K562 (cell line): Measurements from ENCODE around the gene DAGLA. TPM values are rescaled to one million over a fixed set of nuclear protein-coding genes. Genes with fewer than 3 reads are reported as not detected.

Source experiments
- ATAC-seq: fragments of 200-7000 bp; cut with Tn5 transposase; 3 replicates; pipeline ENCODE4 v1.9.1; 2020; ENCODE audit warnings: moderate library complexity
- BruUV-seq: library from RNA; stranded (reverse); fragments of 400-500 nt; replicated peaks from 2 replicates; lab custom pipeline; 2021; lab: Mats Ljungman, UMichigan
- CTCF ChIA-PET: fragments of 300-600 bp; formaldehyde crosslinking; extraction: SDS; loops from one replicate; lab custom pipeline; 2021; ENCODE audit warnings: low intra/inter-chr PET ratio; lab: Yijun Ruan, JAX
- POLR2A ChIA-PET: fragments of 300-600, 350-650 bp; sonication (Branson Sonifier 250); formaldehyde crosslinking; extraction: SDS; loops from one replicate; lab custom pipeline; 2021; ENCODE audit warnings: antibody characterized with exemption, inconsistent platforms; lab: Yijun Ruan, JAX
- DNase-seq, 4 experiments: peaks; one replicate each; pipeline versions ENCODE4 v3.0.0 to v3.0.0-alpha.2; 2011 to 2018; ENCODE audit warnings: low spot score in 3 of 4, mixed read lengths in 3 of 4; ENCODE audit errors: extremely low read depth in 1 of 4
- FAIRE-seq: peaks from 2 replicates; lab custom pipeline; 2011; peaks lifted over from hg19 to GRCh38; lab: Jason Lieb, UNC
- H2AFZ ChIP-seq: 2 replicates; pipeline ENCODE4 v1.6.0; 2011; ENCODE audit warnings: low read depth, low read length, control low read depth, inconsistent platforms
- H3K27ac ChIP-seq: fragments of 200-600 bp; 3 replicates; pipeline ENCODE4 v1.8.0; 2011; ENCODE audit warnings: low read depth, mild to moderate bottlenecking, control low read depth, inconsistent platforms, low read length, moderate library complexity, mixed read lengths; ENCODE audit errors: extremely low read depth
- H3K27me3 ChIP-seq, 2 experiments: fragments of 300-600 bp in 1 of 2; 2 replicates in 1 of 2; 3 replicates in 1 of 2; pipeline versions ENCODE4 v1.6.0 to v1.8.0; 2011; ENCODE audit warnings: inconsistent platforms in 2 of 2, low read length in 2 of 2, mild to moderate bottlenecking in 1 of 2, mixed read lengths in 1 of 2, moderate library complexity in 1 of 2; ENCODE audit not compliant: control insufficient read depth in 2 of 2, insufficient read depth in 2 of 2
- H3K36me3 ChIP-seq: fragments of 300-600 bp; 3 replicates; pipeline ENCODE4 v1.8.0; 2011; ENCODE audit warnings: mild to moderate bottlenecking, low read length, inconsistent platforms; ENCODE audit not compliant: control insufficient read depth, insufficient read depth
- H3K4me1 ChIP-seq, 2 experiments: fragments of 200-600 bp in 1 of 2; replicated peaks in 1 of 2; 2 replicates in 1 of 2; 3 replicates in 1 of 2; pipeline versions ENCODE4 v1.5.1 to v1.8.0; 2011; ENCODE audit warnings: inconsistent platforms in 2 of 2, low read length in 2 of 2, mild to moderate bottlenecking in 1 of 2, mixed read lengths in 1 of 2, moderate library complexity in 1 of 2; ENCODE audit not compliant: control insufficient read depth in 2 of 2, insufficient read depth in 2 of 2
- H3K4me2 ChIP-seq: 2 replicates; pipeline ENCODE4 v1.6.1; 2011; ENCODE audit warnings: low read length, control low read depth, inconsistent platforms, mixed read lengths; ENCODE audit not compliant: insufficient read depth
- H3K4me3 ChIP-seq: fragments of 200-600 bp; sonication (generic), shearing (Covaris generic); 2 replicates; pipeline ENCODE4 v1.5.1; 2016; ENCODE audit warnings: control low read depth, inconsistent platforms
- H3K79me2 ChIP-seq: fragments of 200-600 bp; 3 replicates; pipeline ENCODE4 v1.8.0; 2011; ENCODE audit warnings: low read length, inconsistent platforms; ENCODE audit not compliant: control insufficient read depth, insufficient read depth
- H3K9ac ChIP-seq, 2 experiments: 2 replicates each; pipeline versions ENCODE4 v1.6.0 to v1.6.1; 2011; ENCODE audit warnings: low read depth in 2 of 2, low read length in 2 of 2, control low read depth in 1 of 2, inconsistent platforms in 1 of 2, mild to moderate bottlenecking in 1 of 2, mixed read lengths in 1 of 2; ENCODE audit not compliant: insufficient read depth in 1 of 2
- H3K9me1 ChIP-seq: one replicate; pipeline ENCODE4 v1.6.0; 2011; ENCODE audit warnings: inconsistent platforms, mild to moderate bottlenecking, low read length, moderate library complexity; ENCODE audit not compliant: control insufficient read depth, insufficient read depth
- H3K9me3 ChIP-seq: replicated peaks from 2 replicates; pipeline ENCODE4 v1.5.1; 2011; ENCODE audit warnings: low read depth, low read length, inconsistent platforms; ENCODE audit not compliant: control insufficient read depth, insufficient read depth
- H4K20me1 ChIP-seq: replicated peaks from 2 replicates; pipeline ENCODE4 v1.6.1; 2011; ENCODE audit warnings: low read length, inconsistent platforms, mixed read lengths; ENCODE audit not compliant: control insufficient read depth, insufficient read depth
- ARID2 ChIP-seq: fragments of 450-650 bp; IDR thresholded peaks from 2 replicates; pipeline ENCODE4 v1.6.1; 2017; ENCODE audit warnings: antibody characterized with exemption, mild to moderate bottlenecking
- HNRNPUL1 ChIP-seq: fragments of 200-400 bp; formaldehyde crosslinking; IDR thresholded peaks from 2 replicates; pipeline ENCODE4 v1.6.1; 2017; ENCODE audit warnings: low read length
- KAT2B ChIP-seq: IDR thresholded peaks from one replicate; pipeline ENCODE4 v1.6.1; 2012; ENCODE audit warnings: low read depth, mild to moderate bottlenecking, control low read depth, inconsistent platforms, low read length, moderate library complexity
- KDM4B ChIP-seq, 2 experiments: fragments of 450-650 bp in 1 of 2; sonication (generic) in 1 of 2; IDR thresholded peaks; 2 replicates each; pipeline ENCODE4 v1.6.1; 2016 to 2017; ENCODE audit warnings: borderline replicate concordance in 2 of 2, antibody characterized with exemption in 1 of 2, low read depth in 1 of 2, mild to moderate bottlenecking in 1 of 2
- POLR2A ChIP-seq: fragments of 450-650 bp; conservative IDR thresholded peaks from 2 replicates; pipeline ENCODE4 v1.6.1; 2016
- PRDM10 ChIP-seq: fragments of 450-650 bp; IDR thresholded peaks from 2 replicates; pipeline ENCODE4 v1.6.1; 2018; ENCODE audit not compliant: partially characterized antibody
- SFPQ ChIP-seq: fragments of 200-400 bp; formaldehyde crosslinking; IDR thresholded peaks from 2 replicates; pipeline ENCODE4 v1.6.1; 2017; ENCODE audit warnings: mild to moderate bottlenecking, low read depth, low read length, moderate library complexity
- TAL1 ChIP-seq: fragments of 450-650 bp; IDR thresholded peaks from 2 replicates; pipeline ENCODE4 v1.6.1; 2016; ENCODE audit warnings: mild to moderate bottlenecking
- ZBTB34 ChIP-seq: fragments of 250-450 bp; sonication (Bioruptor Pico); IDR thresholded peaks from 2 replicates; pipeline ENCODE4 v1.8.0; 2021; ENCODE audit warnings: mild to moderate bottlenecking, moderate library complexity
- ZC3H11A ChIP-seq: IDR thresholded peaks from 2 replicates; pipeline ENCODE4 v1.6.1; 2012; ENCODE audit warnings: low read depth, low read length, improper control_type of control experiment
- ZKSCAN8 ChIP-seq: fragments of 200-800 bp; sonication (Bioruptor generic); IDR thresholded peaks from 2 replicates; pipeline ENCODE4 v1.6.1; 2016; ENCODE audit warnings: missing genetic modification characterization, missing compliant biosample characterization
- ZNF12 ChIP-seq: sonication (generic); formaldehyde crosslinking; IDR thresholded peaks from 2 replicates; pipeline ENCODE4 v1.4.0; 2020; ENCODE audit warnings: mild to moderate bottlenecking, missing genetic modification reagents
- ZNF174 ChIP-seq: fragments of 250-450 bp; sonication (Bioruptor Pico); IDR thresholded peaks from 2 replicates; pipeline ENCODE4 v1.4.0; 2020; ENCODE audit warnings: mild to moderate bottlenecking
- WGBS: fragments of 100-300 bp; shearing (Covaris generic); methylation state at CpG from one replicate; pipeline ENCODE4 v1.1.6; 2016; ENCODE audit warnings: low coverage, mixed read lengths; ENCODE audit not compliant: insufficient coverage; ENCODE audit errors: missing lambda C conversion rate; 5-methylcytosine and 5-hydroxymethylcytosine counted together
- in situ Hi-C: fragments of 300-500 bp; cut with MboI; formaldehyde crosslinking; loops from 4 replicates; pipeline ENCODE4 v1.15.0; 2018; ENCODE audit warnings: inconsistent platforms, mixed read lengths
- intact Hi-C: fragments of 100-400 bp; cut with micrococcal nuclease; formaldehyde crosslinking; loops from 2 replicates; pipeline ENCODE4 v1.14.2; 2022
- polyA plus RNA-seq, 8 experiments: library from polyadenylated mRNA; depleted of rRNA in 4 of 8; stranded (reverse) in 5 of 8; unstranded in 3 of 8; fragments of >200 nt; fragmentation: Nextera tagmentation in 2 of 8; fragmentation: Illumina TruSeq in 1 of 8; extraction: Ambion mirVana in 2 of 8; extraction: Trizol in 1 of 8; gene quantifications; 2 replicates each; pipeline versions ENCODE4 v1.2.1 to v1.2.3, GENCODE V29; 2011 to 2014; ENCODE audit warnings: inconsistent platforms in 1 of 8, missing spikeins in 1 of 8
- total RNA-seq, 7 experiments: library from RNA; depleted of rRNA in 6 of 7; stranded (reverse); fragments of >200 nt in 6 of 7; fragmentation: Illumina TruSeq in 2 of 7; extraction: Trizol in 2 of 7; gene quantifications; 2 replicates each; pipeline versions ENCODE4 v1.2.1 to v1.2.3, GENCODE V29; 2011 to 2021; ENCODE audit warnings: low replicate concordance in 1 of 7

DAGLA gene
- total and polyA plus RNA-seq, 9 of the 15 experiments (the other 6 are each of a cell fraction or from before 2014, with no cell fraction given): 0.03 to 0.16 (median 0.04) TPM; not detected in 4

GRCh38 chr11:61711037-61711436 lies 30.8 kb downstream of the DAGLA start:
- CTCF ChIA-PET: interaction anchor here (0.7 kb wide), 1 partner anchor 518 kb away, joined by 3 read pairs; no protein-coding TSS in a partner anchor
- no TSS peak for BruUV-seq
- Histone ChIP-seq H3K4me3 (no peak overlapping the region), H3K27ac (no peak overlapping the region), H3K4me2 (no peak overlapping the region), H3K36me3 (no peaks in the 10 kb centered on the region), H3K4me1 (peaks cover 0 to 13% of the 10 kb centered on the region in 2 experiments; a peak in 3 of 5 replicates), H3K27me3 (peaks cover 23 to 82% of the 10 kb centered on the region in 2 experiments; a peak in 4 of 5 replicates), H4K20me1 (peaks cover 14% of the 10 kb centered on the region), H3K9ac (no peak overlapping the region), H2AFZ (no peak overlapping the region), H3K9me1 (no peaks in the 10 kb centered on the region), H3K9me3 (no peaks in the 10 kb centered on the region), H3K79me2 (no peaks in the 10 kb centered on the region)
- no peak for ATAC-seq
- FAIRE-seq: no peak
- WGBS: 16% methylated on average over 14 of the region's 14 CpGs
- POLR2A ChIA-PET: interaction anchor here (0.7 kb wide), 1 partner anchor 306 kb away, joined by 3 read pairs; no protein-coding TSS in a partner anchor
- intact Hi-C loops: no loop called here
- in situ Hi-C loops: no loop called here
- no peak for DNase-seq
- TF ChIP-seq HNRNPUL1: no peak
- TF ChIP-seq KAT2B: no peak
- TF ChIP-seq PRDM10: no peak
- TF ChIP-seq KDM4B (IDR thresholded peaks at IDR 0.05; ENCODE audit: borderline replicate concordance in 2 of 2, low read depth in 1 of 2): no peak
- no peak for TF ChIP-seq SFPQ
- TF ChIP-seq TAL1: no peak
- TF ChIP-seq ZNF174: no peak
- no peak for TF ChIP-seq ZKSCAN8 (CRISPR knock-in tag)
- TF ChIP-seq ZBTB34 (CRISPR knock-in tag): no peak
- no peak for TF ChIP-seq ARID2
- TF ChIP-seq ZNF12 (CRISPR knock-in tag): no peak
- no peak for TF ChIP-seq ZC3H11A
- no peak for TF ChIP-seq POLR2A
